GM12878 (cell line): ENCODE data around the gene TP53I3. TPM values are rescaled to one million over a fixed set of nuclear protein-coding genes. Genes with fewer than 3 reads are reported as not detected.

Experiments used
- ATAC-seq: fragments of 200-7000 bp; cut with Tn5 transposase; 3 replicates; pipeline ENCODE4 v1.9.1; 2020; ENCODE audit warnings: mild to moderate bottlenecking, moderate library complexity
- BruUV-seq: library from RNA; stranded (reverse); fragments of 400-500 nt; replicated peaks from 2 replicates; lab custom pipeline; 2021; lab: Mats Ljungman, UMichigan
- CTCF ChIA-PET: fragments of 300-600 bp; sonication (Branson Sonifier 250); formaldehyde crosslinking; extraction: SDS; loops from one replicate; lab custom pipeline; 2021; ENCODE audit warnings: inconsistent platforms; lab: Yijun Ruan, JAX
- POLR2A ChIA-PET: fragments of 350-600 bp; formaldehyde crosslinking; extraction: SDS; loops from one replicate; lab custom pipeline; 2021; ENCODE audit warnings: inconsistent platforms; lab: Charles Lee
- RAD21 ChIA-PET: fragments of 300-600 bp; sonication (Branson Sonifier 250); formaldehyde crosslinking; loops from one replicate; lab custom pipeline; 2023; ENCODE audit warnings: antibody characterized with exemption; ENCODE audit not compliant: unreplicated experiment; lab: Charles Lee
- SMC1A ChIA-PET: fragments of 300-600 bp; sonication (Branson Sonifier 250); formaldehyde crosslinking; loops from one replicate; lab custom pipeline; 2023; ENCODE audit not compliant: unreplicated experiment, uncharacterized antibody; lab: Charles Lee
- DNase-seq: peaks from one replicate; pipeline ENCODE4 v3.0.0-alpha.2; 2011; ENCODE audit warnings: low read depth, low spot score
- FAIRE-seq: peaks from 3 replicates; lab custom pipeline; 2011; peaks lifted over from hg19 to GRCh38; lab: Jason Lieb, UNC
- H2AFZ ChIP-seq: 2 replicates; pipeline ENCODE4 v1.6.0; 2011; ENCODE audit warnings: low read depth, low read length, control low read depth; ENCODE audit not compliant: control insufficient read depth
- H3K27ac ChIP-seq: 2 replicates; pipeline ENCODE4 v1.5.1; 2011; ENCODE audit warnings: control low read depth; ENCODE audit not compliant: control insufficient read depth, insufficient read depth
- H3K27me3 ChIP-seq, 2 experiments: replicated peaks in 1 of 2; 2 replicates each; pipeline versions ENCODE4 v1.6.0 to v1.6.1; 2011; ENCODE audit warnings: low read length in 1 of 2; ENCODE audit not compliant: control insufficient read depth in 2 of 2, insufficient read depth in 2 of 2
- H3K36me3 ChIP-seq, 2 experiments: 2 replicates each; pipeline ENCODE4 v1.5.1; 2011; ENCODE audit warnings: low read length in 1 of 2; ENCODE audit not compliant: control insufficient read depth in 2 of 2, insufficient read depth in 2 of 2
- H3K4me1 ChIP-seq: 2 replicates; pipeline ENCODE4 v1.6.1; 2011; ENCODE audit warnings: mild to moderate bottlenecking, low read length, moderate library complexity, mixed read lengths; ENCODE audit not compliant: control insufficient read depth, insufficient read depth
- H3K4me2 ChIP-seq: 2 replicates; pipeline ENCODE4 v1.6.0; 2011; ENCODE audit warnings: control low read depth; ENCODE audit not compliant: control insufficient read depth, insufficient read depth
- H3K4me3 ChIP-seq: fragments of 200-600 bp; sonication (generic); 2 replicates; pipeline ENCODE4 v1.5.1; 2016
- H3K79me2 ChIP-seq: 2 replicates; pipeline ENCODE4 v1.6.0; 2011; ENCODE audit warnings: low read length; ENCODE audit not compliant: control insufficient read depth, insufficient read depth
- H3K9ac ChIP-seq: 2 replicates; pipeline ENCODE4 v1.8.0; 2011; ENCODE audit warnings: low read length, control low read depth, mixed read lengths; ENCODE audit not compliant: control insufficient read depth, insufficient read depth
- H3K9me3 ChIP-seq: replicated peaks from 3 replicates; pipeline ENCODE4 v1.5.1; 2011; ENCODE audit warnings: mild to moderate bottlenecking, low read length; ENCODE audit not compliant: control insufficient read depth, insufficient read depth
- H4K20me1 ChIP-seq: 2 replicates; pipeline ENCODE4 v1.6.0; 2011; ENCODE audit not compliant: control insufficient read depth, insufficient read depth
- CHD1 ChIP-seq: IDR thresholded peaks from 2 replicates; pipeline ENCODE4 v1.6.1; 2012; ENCODE audit warnings: low read depth, low read length, improper control_type of control experiment
- CREB1 ChIP-seq: IDR thresholded peaks from 2 replicates; pipeline ENCODE4 v1.6.1; 2012; ENCODE audit warnings: low read depth, mild to moderate bottlenecking, inconsistent platforms
- HCFC1 ChIP-seq: fragments of 150-350 bp; IDR thresholded peaks from 2 replicates; pipeline ENCODE4 v1.6.1; 2014; ENCODE audit warnings: low read length
- IKZF1 ChIP-seq: fragments of 450-650 bp; conservative IDR thresholded peaks from 2 replicates; pipeline ENCODE4 v1.6.1; 2017; ENCODE audit warnings: antibody characterized with exemption, mild to moderate bottlenecking
- IKZF2 ChIP-seq, 2 experiments: fragments of 450-650 bp; IDR thresholded peaks; 2 replicates each; pipeline ENCODE4 v1.6.1; 2017; ENCODE audit warnings: mild to moderate bottlenecking in 2 of 2, moderate library complexity in 2 of 2
- JUNB ChIP-seq: IDR thresholded peaks from 2 replicates; pipeline ENCODE4 v1.6.1; 2016; ENCODE audit warnings: antibody characterized with exemption, mild to moderate bottlenecking
- NFYA ChIP-seq: IDR thresholded peaks from 2 replicates; pipeline ENCODE4 v1.6.1; 2011; ENCODE audit warnings: low read depth, mild to moderate bottlenecking, low read length, improper control_type of control experiment, borderline replicate concordance
- SREBF2 ChIP-seq: IDR thresholded peaks from 2 replicates; pipeline ENCODE4 v1.6.1; 2012; ENCODE audit warnings: mild to moderate bottlenecking, low read length
- STAT3 ChIP-seq: IDR thresholded peaks from 2 replicates; pipeline ENCODE4 v1.6.1; 2011; ENCODE audit warnings: low read depth, low read length, improper control_type of control experiment
- TARDBP ChIP-seq: IDR thresholded peaks from 2 replicates; pipeline ENCODE4 v1.6.1; 2016; ENCODE audit warnings: borderline replicate concordance
- WGBS: methylation state at CpG from one replicate; pipeline ENCODE4 v1.1.6; 2016; ENCODE audit warnings: low lambda C conversion rate; ENCODE audit not compliant: insufficient replicate concordance, insufficient coverage; ENCODE audit errors: missing lambda C conversion rate; 5-methylcytosine and 5-hydroxymethylcytosine counted together
- in situ Hi-C: fragments of 300-500 bp; cut with MboI; formaldehyde crosslinking; loops from 9 replicates; pipeline ENCODE4 v1.14.3; 2018; ENCODE audit warnings: mixed read lengths
- intact Hi-C: fragments of 100-400 bp; cut with micrococcal nuclease; formaldehyde crosslinking; loops from one replicate; pipeline ENCODE4 v1.14.2; 2022; ENCODE audit not compliant: unreplicated experiment
- polyA plus RNA-seq, 11 experiments: library from polyadenylated mRNA; depleted of rRNA in 4 of 11; unstranded in 6 of 11; stranded (reverse) in 5 of 11; fragments of >200 nt; fragmentation: Nextera tagmentation in 4 of 11; fragmentation: Illumina TruSeq in 1 of 11; extraction: Ambion mirVana in 4 of 11; extraction: Trizol in 1 of 11; gene quantifications; 1 replicate in 1 of 11; 2 replicates in 10 of 11; pipeline versions ENCODE4 v1.2.1 to v1.2.3, GENCODE V29; 2011 to 2016; ENCODE audit warnings: inconsistent platforms in 2 of 11, missing spikeins in 2 of 11, low read depth in 1 of 11
- total RNA-seq, 4 experiments: library from RNA; depleted of rRNA in 3 of 4; stranded (reverse); fragments of >200 nt in 3 of 4; fragmentation: Illumina TruSeq in 1 of 4; extraction: Trizol in 1 of 4; gene quantifications; 2 replicates each; pipeline versions ENCODE4 v1.2.1 to v1.2.3, GENCODE V29; 2013 to 2021
- TF ChIP-seq, protein P1 (sequence below): fragments of 450-650 bp; IDR thresholded peaks from 2 replicates; pipeline ENCODE4 v1.6.1; 2016; ENCODE audit warnings: mild to moderate bottlenecking
- TF ChIP-seq, protein P2 (sequence below): IDR thresholded peaks from 2 replicates; pipeline ENCODE4 v1.6.1; 2012; ENCODE audit warnings: low read depth, low read length, improper control_type of control experiment
- TF ChIP-seq, protein P3 (sequence below): fragments of 450-650 bp; IDR thresholded peaks from 2 replicates; pipeline ENCODE4 v1.6.1; 2018; ENCODE audit warnings: mild to moderate bottlenecking, low read depth, moderate library complexity; ENCODE audit not compliant: partially characterized antibody
- TF ChIP-seq, protein P4 (sequence below): fragments of 450-650 bp; IDR thresholded peaks from 2 replicates; pipeline ENCODE4 v1.6.1; 2017; ENCODE audit warnings: low read depth, mild to moderate bottlenecking, moderate library complexity

Gene TP53I3
- total and polyA plus RNA-seq, 10 of the 15 experiments (the other 5 are each of a cell fraction or from before 2014, with no cell fraction given), result 1.4 to 57.4 (median 11.6) TPM

DNA sequence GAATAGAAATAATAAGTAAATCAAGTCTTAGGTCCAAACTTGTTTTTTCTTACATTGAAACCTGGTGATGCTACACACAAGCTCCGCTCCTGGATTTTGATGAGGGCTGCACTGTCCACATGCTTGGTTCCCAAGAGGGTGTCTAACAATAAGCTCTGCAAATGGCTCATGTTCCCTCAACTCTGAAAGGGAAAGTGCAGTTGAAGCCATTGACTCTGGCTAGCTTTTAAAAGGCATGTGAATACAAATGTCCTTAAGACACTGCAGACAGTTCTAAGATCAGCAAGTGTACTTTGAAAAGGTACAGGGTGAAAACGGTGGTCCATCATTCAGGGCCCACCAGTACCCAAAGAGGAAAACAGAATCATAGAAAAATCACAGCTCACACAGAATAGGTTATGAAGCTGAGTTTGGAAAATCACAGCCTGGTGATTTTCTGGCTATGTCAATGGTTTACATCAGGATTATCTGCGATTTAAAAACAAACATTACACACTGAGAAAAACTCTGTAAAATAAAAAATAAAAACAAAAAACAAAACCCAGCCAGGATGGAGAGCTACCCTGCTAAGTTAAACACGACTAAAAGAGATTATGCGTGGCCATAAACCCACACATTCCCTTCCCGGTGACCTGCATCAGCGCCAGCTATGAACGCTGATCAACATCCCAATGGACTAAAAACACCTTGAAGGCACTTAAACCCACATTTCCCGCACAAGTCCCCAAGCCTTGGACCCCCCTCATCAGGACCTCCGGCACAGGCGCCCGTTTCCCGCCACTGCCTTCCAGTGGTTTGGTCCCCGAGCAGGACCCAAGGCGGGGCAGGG, 37.9 kb upstream of the TP53I3 start:
- Histone ChIP-seq H3K4me1 (no peaks in the 10 kb centered on the region), H3K79me2 (peaks cover 9% of the 10 kb centered on the region), H3K4me3 (peak overlapping the region; percentile 82), H4K20me1 (no peaks in the 10 kb centered on the region), H2AFZ (peak overlapping the region; percentile 97), H3K36me3 (no peaks in the 10 kb centered on the region), H3K9ac (peak overlapping the region; percentile 92), H3K27ac (peak overlapping the region; percentile 90), H3K4me2 (peak overlapping the region; percentile 97), H3K9me3 (no peaks in the 10 kb centered on the region), H3K27me3 (no peaks in the 10 kb centered on the region)
- intact Hi-C loops, result loop anchor here (1.0 to 2.0 kb wide), 2 partner anchors 39 to 196 kb away; partner anchors contain the start of gene ATAD2B
- ChIA-PET RAD21 (interaction anchor here (0.8 to 1.5 kb wide), 5 partner anchors 12 to 302 kb away, joined by 3 to 7 read pairs (median 4); partner anchors contain the start of genes ATAD2B, SF3B6 and TP53I3), SMC1A (interaction anchor here (0.6 to 2.8 kb wide), 9 partner anchors 11 to 290 kb away, joined by 3 to 14 read pairs (median 3); partner anchors contain the start of gene TP53I3), POLR2A (interaction anchor here (0.6 to 2.2 kb wide), 7 partner anchors 12 to 245 kb away, joined by 3 to 14 read pairs (median 5); partner anchors contain the start of genes SF3B6, TP53I3 and WDCP), CTCF (interaction anchor here (0.6 to 1.7 kb wide), 6 partner anchors 38 to 349 kb away, joined by 3 to 12 read pairs (median 4); partner anchors contain the start of genes ATAD2B and TP53I3)
- 7% methylated on average over 15 of the region's 15 CpGs for WGBS
- DNase-seq (no peak), FAIRE-seq (no peak), ATAC-seq (no peak)
- BruUV-seq, result TSS peak; percentile 92
- in situ Hi-C loops, result no loop called here
- TF ChIP-seq NFYA (no peak), STAT3 (no peak), CHD1 (no peak), TARDBP (0 out of 2 replicates have a peak, but pooled peaks have one; percentile 47), IKZF2 (IDR thresholded peaks at IDR 0.05) (0 out of 4 replicates have a peak, but pooled peaks have one; percentile 18 to 42), CREB1 (no peak), HCFC1 (no peak), SREBF2 (no peak), IKZF1 (no peak), JUNB (no peak)
- TF ChIP-seq, protein P1, sequence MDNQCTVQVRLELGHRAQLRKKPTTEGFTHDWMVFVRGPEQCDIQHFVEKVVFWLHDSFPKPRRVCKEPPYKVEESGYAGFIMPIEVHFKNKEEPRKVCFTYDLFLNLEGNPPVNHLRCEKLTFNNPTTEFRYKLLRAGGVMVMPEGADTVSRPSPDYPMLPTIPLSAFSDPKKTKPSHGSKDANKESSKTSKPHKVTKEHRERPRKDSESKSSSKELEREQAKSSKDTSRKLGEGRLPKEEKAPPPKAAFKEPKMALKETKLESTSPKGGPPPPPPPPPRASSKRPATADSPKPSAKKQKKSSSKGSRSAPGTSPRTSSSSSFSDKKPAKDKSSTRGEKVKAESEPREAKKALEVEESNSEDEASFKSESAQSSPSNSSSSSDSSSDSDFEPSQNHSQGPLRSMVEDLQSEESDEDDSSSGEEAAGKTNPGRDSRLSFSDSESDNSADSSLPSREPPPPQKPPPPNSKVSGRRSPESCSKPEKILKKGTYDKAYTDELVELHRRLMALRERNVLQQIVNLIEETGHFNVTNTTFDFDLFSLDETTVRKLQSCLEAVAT, result peak; percentile 46; the same call in 1 of the 2 replicates
- TF ChIP-seq, protein P2, sequence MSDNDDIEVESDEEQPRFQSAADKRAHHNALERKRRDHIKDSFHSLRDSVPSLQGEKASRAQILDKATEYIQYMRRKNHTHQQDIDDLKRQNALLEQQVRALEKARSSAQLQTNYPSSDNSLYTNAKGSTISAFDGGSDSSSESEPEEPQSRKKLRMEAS, result no peak; the same call in 1 of the 2 replicates
- TF ChIP-seq, protein P3, sequence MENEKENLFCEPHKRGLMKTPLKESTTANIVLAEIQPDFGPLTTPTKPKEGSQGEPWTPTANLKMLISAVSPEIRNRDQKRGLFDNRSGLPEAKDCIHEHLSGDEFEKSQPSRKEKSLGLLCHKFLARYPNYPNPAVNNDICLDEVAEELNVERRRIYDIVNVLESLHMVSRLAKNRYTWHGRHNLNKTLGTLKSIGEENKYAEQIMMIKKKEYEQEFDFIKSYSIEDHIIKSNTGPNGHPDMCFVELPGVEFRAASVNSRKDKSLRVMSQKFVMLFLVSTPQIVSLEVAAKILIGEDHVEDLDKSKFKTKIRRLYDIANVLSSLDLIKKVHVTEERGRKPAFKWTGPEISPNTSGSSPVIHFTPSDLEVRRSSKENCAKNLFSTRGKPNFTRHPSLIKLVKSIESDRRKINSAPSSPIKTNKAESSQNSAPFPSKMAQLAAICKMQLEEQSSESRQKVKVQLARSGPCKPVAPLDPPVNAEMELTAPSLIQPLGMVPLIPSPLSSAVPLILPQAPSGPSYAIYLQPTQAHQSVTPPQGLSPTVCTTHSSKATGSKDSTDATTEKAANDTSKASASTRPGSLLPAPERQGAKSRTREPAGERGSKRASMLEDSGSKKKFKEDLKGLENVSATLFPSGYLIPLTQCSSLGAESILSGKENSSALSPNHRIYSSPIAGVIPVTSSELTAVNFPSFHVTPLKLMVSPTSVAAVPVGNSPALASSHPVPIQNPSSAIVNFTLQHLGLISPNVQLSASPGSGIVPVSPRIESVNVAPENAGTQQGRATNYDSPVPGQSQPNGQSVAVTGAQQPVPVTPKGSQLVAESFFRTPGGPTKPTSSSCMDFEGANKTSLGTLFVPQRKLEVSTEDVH, result peak; percentile 68
- TF ChIP-seq, protein P4, sequence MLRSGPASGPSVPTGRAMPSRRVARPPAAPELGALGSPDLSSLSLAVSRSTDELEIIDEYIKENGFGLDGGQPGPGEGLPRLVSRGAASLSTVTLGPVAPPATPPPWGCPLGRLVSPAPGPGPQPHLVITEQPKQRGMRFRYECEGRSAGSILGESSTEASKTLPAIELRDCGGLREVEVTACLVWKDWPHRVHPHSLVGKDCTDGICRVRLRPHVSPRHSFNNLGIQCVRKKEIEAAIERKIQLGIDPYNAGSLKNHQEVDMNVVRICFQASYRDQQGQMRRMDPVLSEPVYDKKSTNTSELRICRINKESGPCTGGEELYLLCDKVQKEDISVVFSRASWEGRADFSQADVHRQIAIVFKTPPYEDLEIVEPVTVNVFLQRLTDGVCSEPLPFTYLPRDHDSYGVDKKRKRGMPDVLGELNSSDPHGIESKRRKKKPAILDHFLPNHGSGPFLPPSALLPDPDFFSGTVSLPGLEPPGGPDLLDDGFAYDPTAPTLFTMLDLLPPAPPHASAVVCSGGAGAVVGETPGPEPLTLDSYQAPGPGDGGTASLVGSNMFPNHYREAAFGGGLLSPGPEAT, result peak; percentile 53; the same call in 1 of the 2 replicates
